A673 (cell line): ENCODE measurements around the gene HIPK3. TPM values are rescaled to one million over a fixed set of nuclear protein-coding genes. Genes with fewer than 3 reads are reported as not detected.

Experiments used
- BruUV-seq: library from RNA; stranded (reverse); fragments of 400-500 nt; replicated peaks from 2 replicates; lab custom pipeline; 2021; lab: Mats Ljungman, UMichigan
- CTCF ChIA-PET: fragments of 300-600 bp; sonication (Branson Sonifier 250); formaldehyde crosslinking; loops from one replicate; lab custom pipeline; 2022; ENCODE audit warnings: antibody characterized with exemption; lab: Charles Lee
- POLR2A ChIA-PET: fragments of 300-600 bp; sonication (Branson Sonifier 250); formaldehyde crosslinking; loops from one replicate; lab custom pipeline; 2022; ENCODE audit warnings: antibody characterized with exemption; ENCODE audit not compliant: low non-redundant PET; lab: Charles Lee
- DNase-seq: peaks from one replicate; pipeline ENCODE4 v3.0.0-alpha.2; 2015; ENCODE audit warnings: low spot score
- H3K27ac ChIP-seq: fragments of 200-600 bp; sonication (generic); 2 replicates; pipeline ENCODE4 v1.5.1; 2016; ENCODE audit warnings: mixed run types, low read depth, mild to moderate bottlenecking, mixed read lengths, antibody characterized with exemption, low read length; ENCODE audit not compliant: poor library complexity, severe bottlenecking
- H3K27me3 ChIP-seq: fragments of 200-600 bp; sonication (generic); replicated peaks from 2 replicates; pipeline ENCODE4 v1.6.1; 2017; ENCODE audit warnings: mixed run types, low read depth, mild to moderate bottlenecking, mixed read lengths, antibody characterized with exemption, low read length; ENCODE audit not compliant: insufficient read depth, poor library complexity
- H3K36me3 ChIP-seq: fragments of 200-600 bp; sonication (generic); 2 replicates; pipeline ENCODE4 v1.6.1; 2016; ENCODE audit warnings: mixed run types, mild to moderate bottlenecking, mixed read lengths, antibody characterized with exemption, low read length; ENCODE audit not compliant: insufficient read depth, poor library complexity, severe bottlenecking
- H3K4me1 ChIP-seq: fragments of 200-600 bp; sonication (generic); 2 replicates; pipeline ENCODE4 v1.6.1; 2017; ENCODE audit warnings: mixed run types, mild to moderate bottlenecking, mixed read lengths, antibody characterized with exemption, low read length; ENCODE audit not compliant: insufficient read depth, poor library complexity, severe bottlenecking
- H3K4me3 ChIP-seq: fragments of 200-600 bp; sonication (generic); 2 replicates; pipeline ENCODE4 v1.5.1; 2016; ENCODE audit warnings: low read depth, mixed run types, mild to moderate bottlenecking, mixed read lengths, low read length; ENCODE audit not compliant: poor library complexity, severe bottlenecking
- H3K9me3 ChIP-seq: fragments of 200-600 bp; sonication (generic); 2 replicates; pipeline ENCODE4 v1.6.1; 2016; ENCODE audit warnings: mixed run types, low read depth, mild to moderate bottlenecking, mixed read lengths, antibody characterized with exemption, low read length; ENCODE audit not compliant: poor library complexity, severe bottlenecking
- EZH2 ChIP-seq: fragments of 200-600 bp; sonication (generic); IDR thresholded peaks from 2 replicates; pipeline ENCODE4 v1.6.1; 2017; ENCODE audit warnings: borderline replicate concordance, low read depth, mild to moderate bottlenecking, mixed read lengths, antibody characterized with exemption, low read length; ENCODE audit not compliant: poor library complexity, severe bottlenecking
- intact Hi-C: fragments of 100-400 bp; cut with micrococcal nuclease; formaldehyde crosslinking; loops from one replicate; pipeline ENCODE4 v1.10.0; 2022; ENCODE audit not compliant: unreplicated experiment
- total RNA-seq: library from RNA; stranded (reverse); gene quantifications from 2 replicates; pipeline ENCODE4 v1.2.3, GENCODE V29; 2021
- TF ChIP-seq, protein P1 (sequence below): fragments of 300-800, 200-600 bp; sonication (generic); conservative IDR thresholded peaks from 2 replicates; pipeline ENCODE4 v1.5.1; 2017; ENCODE audit warnings: low read depth, mild to moderate bottlenecking, antibody characterized with exemption, low read length, moderate library complexity, mixed read lengths

The HIPK3 gene
- total RNA-seq, 1 experiment from 2014 or later = 86.7 TPM

- H3K4me1 ChIP-seq = no peaks in the 10 kb centered on the region
- no peak overlapping the region for H3K27ac ChIP-seq
- BruUV-seq = no TSS peak
- no peaks in the 10 kb centered on the region for H3K36me3 ChIP-seq
- H3K27me3 ChIP-seq = no peaks in the 10 kb centered on the region
- no peak for TF ChIP-seq EZH2
- TF ChIP-seq, protein P1, sequence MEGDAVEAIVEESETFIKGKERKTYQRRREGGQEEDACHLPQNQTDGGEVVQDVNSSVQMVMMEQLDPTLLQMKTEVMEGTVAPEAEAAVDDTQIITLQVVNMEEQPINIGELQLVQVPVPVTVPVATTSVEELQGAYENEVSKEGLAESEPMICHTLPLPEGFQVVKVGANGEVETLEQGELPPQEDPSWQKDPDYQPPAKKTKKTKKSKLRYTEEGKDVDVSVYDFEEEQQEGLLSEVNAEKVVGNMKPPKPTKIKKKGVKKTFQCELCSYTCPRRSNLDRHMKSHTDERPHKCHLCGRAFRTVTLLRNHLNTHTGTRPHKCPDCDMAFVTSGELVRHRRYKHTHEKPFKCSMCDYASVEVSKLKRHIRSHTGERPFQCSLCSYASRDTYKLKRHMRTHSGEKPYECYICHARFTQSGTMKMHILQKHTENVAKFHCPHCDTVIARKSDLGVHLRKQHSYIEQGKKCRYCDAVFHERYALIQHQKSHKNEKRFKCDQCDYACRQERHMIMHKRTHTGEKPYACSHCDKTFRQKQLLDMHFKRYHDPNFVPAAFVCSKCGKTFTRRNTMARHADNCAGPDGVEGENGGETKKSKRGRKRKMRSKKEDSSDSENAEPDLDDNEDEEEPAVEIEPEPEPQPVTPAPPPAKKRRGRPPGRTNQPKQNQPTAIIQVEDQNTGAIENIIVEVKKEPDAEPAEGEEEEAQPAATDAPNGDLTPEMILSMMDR = no peak
- H3K9me3 ChIP-seq = no peaks in the 10 kb centered on the region
- H3K4me3 ChIP-seq = no peak overlapping the region
- intact Hi-C loops = no loop called here
- DNase-seq = no peak
- ChIA-PET CTCF (no interaction called here), POLR2A (no interaction called here)
Observed at GRCh38 chr11:33225371-33225770, 31.8 kb upstream of the HIPK3 start.

DNA sequence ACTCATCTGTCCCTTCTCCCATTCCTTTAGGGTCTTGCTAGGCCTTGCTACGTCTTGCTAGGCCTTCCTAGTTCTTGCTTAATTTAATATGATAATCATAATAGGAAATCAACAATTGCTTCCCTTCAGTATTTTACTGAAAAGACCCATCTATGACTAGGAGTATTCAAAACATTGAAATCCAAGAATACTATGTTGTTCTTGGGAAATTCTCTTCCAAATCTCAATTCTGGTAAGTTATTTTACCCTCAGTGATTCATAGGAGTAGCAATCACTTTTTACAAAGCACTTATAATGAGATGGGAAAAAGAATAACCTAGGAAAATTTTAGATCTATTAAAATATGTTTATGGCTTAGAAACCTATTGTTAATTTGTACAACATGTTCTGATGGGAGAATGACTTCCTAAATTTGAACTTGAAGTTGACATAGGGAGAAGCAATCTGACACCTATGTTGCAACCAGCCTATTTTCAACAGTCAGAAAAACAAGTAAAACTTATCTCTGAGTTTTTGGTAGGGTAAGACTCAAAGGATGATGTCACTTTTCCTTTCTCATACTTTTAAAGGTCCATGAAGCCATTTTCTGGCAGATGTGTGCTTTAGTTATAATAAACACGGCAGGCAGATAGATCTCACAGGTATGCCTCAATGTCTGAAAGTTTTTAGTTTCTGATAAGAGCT lies 29.5 kb upstream of the HIPK3 start:
- H3K4me3 ChIP-seq = no peak overlapping the region
- no peak overlapping the region for H3K27ac ChIP-seq
- no peaks in the 10 kb centered on the region for H3K9me3 ChIP-seq
- no peaks in the 10 kb centered on the region for H3K27me3 ChIP-seq
- no peaks in the 10 kb centered on the region for H3K36me3 ChIP-seq
- intact Hi-C loops = no loop called here
- ChIA-PET POLR2A (no interaction called here), CTCF (no interaction called here)
- TF ChIP-seq EZH2 = no peak
- TF ChIP-seq, protein P1 = no peak
- BruUV-seq = no TSS peak
- no peaks in the 10 kb centered on the region for H3K4me1 ChIP-seq
- DNase-seq = no peak

DNA sequence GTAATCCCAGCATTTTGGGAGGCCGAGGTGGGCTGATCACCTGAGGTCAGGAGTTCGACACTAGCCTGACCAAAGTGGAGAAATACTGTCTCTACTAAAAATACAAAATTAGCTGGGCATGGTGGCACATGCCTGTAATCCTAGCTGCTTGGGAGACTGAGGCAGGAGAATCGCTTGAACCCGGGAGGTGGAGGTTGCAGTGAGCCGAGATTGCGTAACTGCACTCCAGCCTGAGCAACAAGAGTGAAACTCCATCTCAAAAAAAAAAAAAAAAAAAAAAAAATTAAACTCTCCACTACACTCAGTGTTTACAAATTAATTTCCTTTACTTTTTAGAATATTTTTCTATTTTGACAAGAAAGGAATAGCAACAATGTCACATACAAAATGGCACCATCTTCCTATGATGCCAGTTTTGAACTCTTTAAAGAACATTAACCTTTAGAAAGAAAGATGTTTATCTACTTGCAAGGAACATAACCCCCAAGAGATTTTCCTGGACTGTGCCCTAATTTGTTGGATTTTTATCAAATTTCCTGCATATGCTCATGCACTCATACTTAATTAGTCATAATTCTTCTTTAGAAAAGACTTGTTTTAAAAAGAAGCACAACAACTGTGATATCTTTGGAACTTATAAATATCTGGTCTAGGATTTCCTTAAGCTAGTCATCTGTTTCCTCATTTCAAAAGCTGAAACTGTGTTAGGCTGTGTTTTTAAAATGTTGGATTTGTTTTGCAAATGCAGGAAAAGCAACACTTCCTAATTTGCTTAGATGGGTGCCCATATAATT lies 22.6 kb upstream of the HIPK3 start:
- Histone ChIP-seq H3K36me3 (no peaks in the 10 kb centered on the region), H3K27me3 (no peaks in the 10 kb centered on the region), H3K4me3 (no peak overlapping the region), H3K27ac (no peak overlapping the region), H3K4me1 (peaks cover 5% of the 10 kb centered on the region), H3K9me3 (no peaks in the 10 kb centered on the region)
- no peak for DNase-seq
- ChIA-PET CTCF (no interaction called here), POLR2A (interaction anchor here (0.7 kb wide), 1 partner anchor 27 kb away, joined by 7 read pairs; no protein-coding TSS in a partner anchor)
- TF ChIP-seq, protein P1 = no peak
- TF ChIP-seq EZH2 = no peak
- no TSS peak for BruUV-seq
- intact Hi-C loops = no loop called here
